ENCODE measurements around the gene LRRC74B.
"Not testable (repeated sequence)": the region's sequence is repeated elsewhere in the genome, so short reads cannot be mapped to it uniquely, and the experiment has no call there.

Gene LRRC74B, protein sequence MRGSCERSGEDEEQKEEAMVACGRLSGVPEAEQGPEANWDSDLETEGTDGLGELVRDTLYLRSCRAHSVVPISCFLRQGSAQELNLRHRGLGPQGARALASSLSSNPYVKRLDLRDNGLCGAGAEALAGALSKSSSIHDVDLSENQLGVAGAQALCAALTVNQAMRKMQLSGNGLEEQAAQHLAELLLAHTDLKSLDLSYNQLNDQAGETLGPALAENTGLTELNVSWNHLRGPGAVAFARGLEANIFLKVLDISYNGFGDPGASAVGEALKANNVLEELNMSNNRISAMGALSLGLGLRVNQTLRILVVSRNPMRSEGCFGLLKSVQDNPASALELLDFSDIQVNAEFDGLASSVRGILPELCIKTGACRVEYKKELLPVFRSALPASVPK

DNA sequence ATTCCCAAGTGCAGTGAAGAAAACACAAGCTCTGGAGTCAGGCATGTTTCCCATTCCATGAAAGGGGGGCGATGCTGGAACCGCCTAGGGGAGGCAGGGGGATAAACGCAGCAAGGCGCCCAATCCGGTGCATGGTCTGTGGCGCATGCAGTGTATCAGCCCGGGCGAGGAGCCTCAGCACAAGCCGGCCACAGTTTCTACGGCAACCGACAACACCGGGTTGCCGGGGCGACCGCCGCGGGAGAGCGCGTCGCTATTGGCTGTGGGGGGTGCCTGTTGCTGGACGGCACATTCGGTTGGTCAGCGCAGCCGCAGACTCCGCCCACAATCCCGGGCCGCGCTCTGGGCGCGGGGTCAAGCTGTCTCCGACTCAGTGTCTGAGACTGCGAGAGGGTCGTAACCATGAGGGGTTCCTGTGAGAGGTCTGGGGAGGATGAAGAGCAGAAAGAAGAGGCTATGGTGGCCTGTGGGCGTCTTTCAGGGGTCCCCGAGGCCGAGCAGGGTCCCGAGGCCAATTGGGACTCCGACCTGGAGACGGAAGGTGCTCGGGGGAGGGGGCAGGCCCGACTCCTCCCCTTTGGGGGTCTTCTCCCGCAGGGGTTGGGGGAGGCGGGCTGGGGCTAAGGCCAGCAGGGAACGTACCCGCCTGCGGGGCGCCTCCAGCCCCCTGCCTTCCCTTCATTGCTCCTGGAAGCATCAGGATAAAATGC, at the start of gene LRRC74B:
Gene LRRC74B (plus strand): TSS at position 362 of the 710 bp plus-strand sequence. CDS start 41 bp downstream, at position 403.
- DNase-seq (ENCODE audit: low read depth) = peak; percentile 80

DNA sequence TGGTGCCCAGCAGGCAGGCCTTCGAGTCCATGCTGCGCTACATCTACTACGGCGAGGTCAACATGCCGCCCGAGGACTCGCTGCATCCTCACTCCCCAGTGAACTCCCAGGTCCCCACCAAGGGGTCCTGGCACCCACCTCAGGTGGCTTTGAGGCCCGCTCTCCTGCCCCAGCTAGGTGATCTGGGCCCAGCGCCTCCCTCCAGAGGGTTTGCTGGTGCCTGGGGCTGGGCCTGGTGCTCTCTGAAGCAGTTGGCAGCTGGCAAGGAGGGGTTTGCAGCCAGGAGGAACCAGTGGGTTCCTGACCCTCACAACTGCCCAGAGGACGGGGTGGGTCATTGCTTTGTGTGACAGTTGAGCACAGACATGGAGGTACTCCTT, 49.7 kb upstream of the LRRC74B start:
- no peak for DNase-seq (ENCODE audit: low read depth)

DNA sequence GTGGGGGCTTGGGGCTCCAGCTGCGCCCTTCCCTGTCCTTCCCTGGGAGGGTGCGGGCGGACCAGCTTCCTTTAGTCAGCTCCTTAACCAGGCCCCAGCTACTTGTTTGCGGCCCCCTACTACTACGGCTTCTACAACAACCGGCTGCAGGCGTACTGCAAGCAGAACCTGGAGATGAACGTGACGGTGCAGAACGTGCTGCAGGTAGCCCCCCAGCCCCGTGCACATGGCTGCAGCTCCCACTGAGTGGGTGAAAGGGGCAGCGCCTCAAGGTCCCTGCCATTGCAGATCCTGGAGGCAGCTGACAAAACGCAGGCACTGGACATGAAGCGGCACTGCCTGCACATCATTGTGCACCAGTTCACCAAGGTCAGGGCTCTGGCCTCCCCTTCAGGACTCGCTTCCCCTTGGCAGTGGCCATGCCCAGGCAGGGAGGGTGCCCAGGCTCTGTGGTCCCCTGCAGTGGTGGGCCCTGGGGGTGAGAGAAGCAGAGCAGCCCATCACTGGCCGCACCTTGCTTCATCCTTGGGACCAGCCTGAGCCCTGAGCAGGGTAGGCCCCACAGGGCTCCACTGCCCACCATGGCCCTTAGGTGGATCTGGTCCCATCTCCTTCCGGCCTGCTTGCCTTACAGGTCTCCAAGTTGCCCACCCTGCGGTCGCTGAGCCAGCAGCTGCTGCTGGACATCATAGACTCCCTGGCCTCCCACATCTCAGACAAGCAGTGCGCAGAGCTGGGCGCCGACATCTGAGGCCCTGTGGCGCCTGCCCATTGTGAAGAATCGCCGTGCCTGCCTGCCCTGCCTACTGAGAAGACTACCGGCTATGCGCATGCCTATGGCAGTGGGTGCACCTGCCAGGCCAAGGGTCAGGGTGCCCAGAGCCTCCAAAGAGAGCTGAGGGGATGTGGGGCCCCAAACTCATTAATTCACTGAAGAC, 48.9 kb upstream of the LRRC74B start:
- DNase-seq (ENCODE audit: low read depth) = no peak

DNA sequence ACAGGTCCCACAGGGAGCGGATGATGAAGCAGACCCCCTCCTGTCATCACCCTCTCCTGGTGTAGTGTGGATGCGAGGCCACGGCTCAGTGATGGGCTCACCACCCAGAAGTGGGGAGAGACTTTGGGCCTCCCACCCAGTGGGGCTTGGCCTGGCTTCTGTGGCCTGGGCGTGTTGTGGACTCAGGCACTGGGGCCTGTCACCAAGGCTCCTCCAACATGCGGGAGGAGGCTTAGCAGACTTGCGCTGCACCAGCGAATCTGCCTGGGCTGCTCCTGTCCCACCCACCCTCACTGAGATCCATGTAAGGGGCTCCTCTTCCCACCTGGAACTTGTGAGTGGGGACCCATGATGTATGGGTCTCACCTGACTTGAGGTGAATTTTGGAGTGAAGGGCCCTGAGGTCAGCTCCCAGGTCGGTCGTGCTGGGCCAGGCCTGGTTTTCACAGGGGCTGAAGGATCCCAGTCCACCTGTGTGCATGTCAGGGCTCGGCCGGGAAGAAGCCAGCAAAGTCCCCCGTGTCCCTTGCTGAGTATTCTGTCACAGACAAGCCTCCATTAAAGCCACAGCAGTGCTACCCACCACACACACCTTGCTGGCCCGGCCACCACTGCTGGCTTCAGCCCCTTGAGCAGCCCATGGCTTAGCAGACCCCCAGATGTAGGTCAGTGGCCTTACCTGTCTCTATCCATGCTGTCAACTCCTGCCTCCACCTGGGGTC, 48.0 kb upstream of the LRRC74B start:
- DNase-seq (ENCODE audit: low read depth) = no peak

DNA sequence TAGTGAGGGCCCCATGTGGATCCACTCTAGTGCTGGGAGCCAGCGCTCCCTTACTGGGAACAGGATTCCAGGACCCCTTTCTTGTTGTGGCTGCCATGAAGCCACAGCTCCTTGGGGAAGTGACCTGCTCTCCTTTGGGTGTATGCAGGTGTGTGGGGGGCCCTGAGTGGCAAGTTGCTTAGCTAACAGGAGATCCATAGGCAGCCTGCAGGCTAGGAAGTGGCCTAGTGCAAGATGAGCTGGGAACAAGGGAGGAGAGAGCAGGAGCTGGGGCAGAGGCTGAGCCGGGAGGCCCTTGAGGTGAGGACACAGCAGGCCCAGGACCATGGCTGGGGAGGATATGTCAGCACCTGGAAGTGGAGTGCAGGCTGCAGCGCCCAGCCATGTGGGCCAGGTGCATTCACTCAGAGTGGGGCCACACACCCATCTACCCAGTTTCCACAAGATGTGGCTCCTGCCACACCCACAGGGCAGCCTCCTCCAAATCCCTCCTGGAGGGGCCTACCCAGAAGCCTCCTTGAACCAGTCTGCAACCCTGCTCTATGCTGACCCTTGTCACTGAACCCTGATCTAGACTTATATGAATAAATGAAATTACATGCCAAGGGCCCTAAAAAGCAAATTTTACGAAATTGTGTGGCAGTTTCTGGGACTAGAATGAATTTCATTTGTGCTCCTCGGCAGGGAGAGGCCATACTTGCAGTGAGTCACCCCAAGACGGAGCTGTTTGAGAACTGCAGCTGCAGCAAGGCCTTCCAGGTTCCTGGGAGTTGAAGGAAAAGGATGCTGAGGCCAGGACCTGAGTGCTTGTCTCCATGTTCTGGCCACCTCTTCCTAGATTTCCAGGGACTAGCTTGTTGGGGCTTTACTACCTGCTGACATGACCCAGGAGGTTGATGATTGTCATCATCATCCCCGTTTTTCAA, 47.1 kb upstream of the LRRC74B start:
- no peak for DNase-seq (ENCODE audit: low read depth)

DNA sequence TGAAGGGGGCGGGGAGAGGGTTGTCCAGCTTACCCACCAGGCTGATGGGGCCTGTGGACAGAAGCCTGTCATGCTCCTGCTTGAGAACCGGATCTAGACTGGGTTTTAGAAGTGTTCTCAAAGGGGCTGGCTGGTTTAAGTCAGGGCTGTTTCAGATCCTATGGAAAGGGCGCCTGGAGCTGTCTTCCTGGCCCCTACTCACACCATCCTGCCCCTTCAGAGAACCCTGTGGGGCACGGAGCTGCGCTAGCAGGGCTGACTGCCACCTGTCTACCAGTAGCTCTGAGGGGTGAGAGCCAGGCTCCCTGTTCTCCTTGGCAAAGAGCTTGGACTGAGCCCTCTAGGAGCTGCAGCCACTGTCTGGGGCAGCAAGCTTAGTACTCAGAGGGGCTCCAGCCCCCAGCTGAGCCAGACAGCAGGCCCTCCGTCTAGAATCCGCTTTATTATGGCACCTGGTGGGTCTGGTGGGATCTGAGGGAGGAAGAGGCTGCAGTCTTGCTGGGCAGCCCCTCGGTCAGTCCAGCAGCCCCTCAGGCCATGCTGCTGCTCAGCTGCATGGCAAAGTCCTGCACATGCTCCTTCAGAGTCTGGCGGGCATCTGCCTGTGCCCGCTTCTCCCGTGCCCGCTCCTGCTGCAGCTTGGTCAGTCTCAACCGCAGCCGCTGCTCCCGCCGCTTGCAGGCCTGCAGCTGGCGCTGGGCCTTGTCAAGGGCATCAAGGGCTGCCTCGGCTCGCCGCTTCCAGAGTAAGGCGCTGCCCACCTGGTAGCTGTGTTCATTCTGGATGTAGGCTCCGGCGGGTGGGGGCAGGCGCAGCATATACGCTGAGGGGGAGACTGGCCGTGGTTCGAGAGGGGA, 46.2 kb upstream of the LRRC74B start:
- DNase-seq (ENCODE audit: low read depth) = no peak

DNA sequence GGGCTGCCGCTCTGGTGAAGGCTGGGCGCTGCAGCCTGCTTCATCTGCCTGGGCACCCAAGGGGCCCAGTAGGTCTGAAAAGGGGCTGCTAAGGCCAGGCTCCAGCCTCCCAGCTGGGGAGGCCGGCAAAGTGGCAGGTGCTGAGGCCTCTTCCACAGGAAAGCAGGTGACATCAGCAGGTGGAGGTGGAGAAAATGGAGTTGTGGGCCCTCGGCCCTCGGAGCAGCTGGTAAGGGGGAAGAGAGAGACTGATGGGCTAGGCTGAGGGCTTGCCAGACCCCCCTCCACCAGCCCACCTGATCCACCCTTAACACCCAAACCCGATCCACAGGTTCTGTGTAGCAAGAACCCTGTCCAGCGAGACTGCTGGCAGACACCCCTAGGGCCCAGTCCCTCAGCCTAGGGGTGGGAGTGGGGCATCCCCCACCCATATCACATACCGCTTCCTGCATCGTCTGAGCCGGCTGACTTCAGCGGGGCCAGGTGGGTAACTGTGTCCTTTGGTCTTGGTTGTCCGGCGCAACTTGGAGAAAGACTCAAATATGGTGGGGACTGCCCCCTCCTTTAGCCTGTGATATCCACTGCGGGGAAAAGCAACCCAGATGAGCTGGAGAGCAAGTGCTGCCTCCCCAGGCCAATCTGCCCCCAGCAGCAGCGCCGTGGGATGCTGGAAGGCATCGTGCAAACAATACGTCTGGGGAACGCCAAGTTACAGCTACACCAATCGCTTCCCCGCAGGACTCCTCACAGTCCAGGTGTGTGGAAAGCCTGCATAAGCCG, 45.3 kb upstream of the LRRC74B start:
- DNase-seq (ENCODE audit: low read depth) = no peak

DNA sequence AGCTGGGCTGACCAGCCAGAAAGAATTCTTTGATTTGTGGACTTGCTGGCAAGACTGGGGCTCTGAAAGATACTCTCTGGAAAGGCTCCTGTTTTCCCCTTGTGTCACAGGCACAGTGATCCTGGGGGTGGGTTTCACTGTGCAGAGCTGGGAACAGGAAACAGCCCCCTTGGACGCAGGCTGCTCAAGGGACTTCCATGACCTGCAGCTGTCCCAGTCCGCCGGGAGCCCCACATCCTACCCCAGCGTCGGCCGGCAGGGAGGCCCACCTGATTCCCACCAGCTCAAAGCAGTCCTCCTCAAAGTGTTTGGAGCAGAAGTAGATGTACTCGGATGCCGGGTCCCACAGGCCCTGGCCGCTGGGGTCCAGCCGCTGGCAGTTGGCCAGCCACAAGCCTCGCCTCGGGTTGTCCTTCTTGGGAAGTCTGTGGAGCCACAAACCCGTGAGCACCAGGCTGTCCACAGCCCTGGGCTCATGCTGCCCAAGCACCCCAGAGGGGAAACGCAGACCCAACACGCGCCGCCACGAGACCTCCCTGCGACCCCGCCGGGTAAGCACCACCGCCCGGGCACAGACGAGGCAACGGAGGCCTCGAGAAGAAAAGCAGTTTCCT, 44.7 kb upstream of the LRRC74B start:
- DNase-seq (ENCODE audit: low read depth) = no peak

DNA sequence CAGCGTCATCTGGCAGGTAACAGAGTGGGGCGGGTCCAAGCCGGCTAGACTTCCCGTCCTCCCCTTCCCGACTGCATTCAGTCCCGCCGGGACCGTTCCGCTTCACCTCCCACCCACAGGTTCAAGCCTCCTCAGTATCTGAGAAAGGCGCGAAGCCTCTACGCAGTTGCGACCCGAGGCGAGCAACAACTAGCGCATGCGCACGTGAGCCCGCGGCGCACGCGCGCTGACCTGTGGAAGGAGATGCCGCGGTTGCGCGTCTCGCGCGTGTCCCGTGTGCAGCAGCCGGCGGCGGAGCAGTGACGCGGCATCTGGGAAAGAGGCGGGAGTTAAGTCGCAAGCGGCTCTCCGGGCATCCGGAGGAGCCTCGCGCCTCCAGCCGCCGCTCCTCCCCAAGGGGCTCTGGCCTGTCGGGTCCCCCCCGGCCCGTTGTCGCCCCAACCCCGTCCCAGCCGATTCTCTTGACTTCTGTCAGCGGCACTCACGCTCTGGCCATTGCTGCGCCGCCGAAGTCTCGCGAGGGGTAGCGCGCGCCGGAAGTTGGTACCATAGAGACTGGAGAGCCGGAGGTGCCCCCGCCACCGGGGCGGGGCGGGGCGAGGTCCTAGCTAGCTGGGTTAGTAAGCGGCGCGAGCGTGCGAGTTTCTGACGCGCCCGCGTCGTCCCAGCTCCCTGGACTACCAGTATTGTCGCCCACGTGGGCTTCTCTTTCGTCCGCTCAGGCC, 44.0 kb upstream of the LRRC74B start, which contains the start of gene THAP7:
Gene THAP7 (minus strand): TSS at position 518 of the 725 bp plus-strand sequence. CDS start 207 bp downstream, at position 311.
- peak; percentile 90 for DNase-seq (ENCODE audit: low read depth)

DNA sequence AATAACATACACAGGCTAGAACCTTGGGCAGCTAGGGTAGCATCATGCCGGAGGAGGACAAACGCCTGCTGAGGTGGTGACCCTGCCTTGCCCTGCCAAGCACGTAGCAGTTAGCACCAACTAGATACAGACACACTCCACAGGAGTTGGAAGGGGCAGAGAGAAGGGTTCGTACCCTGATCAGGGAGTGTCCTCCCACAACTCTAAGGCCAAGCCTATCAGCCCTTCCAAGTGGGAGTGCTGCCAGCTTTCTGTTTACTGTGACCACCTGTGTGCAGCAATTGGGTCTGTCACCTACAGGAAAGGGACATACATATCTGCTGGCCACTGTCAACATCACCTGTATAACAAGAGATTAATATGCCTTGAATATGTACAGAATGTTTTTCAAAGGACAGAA, 42.0 kb upstream of the LRRC74B start:
- no peak for DNase-seq (ENCODE audit: low read depth)

DNA sequence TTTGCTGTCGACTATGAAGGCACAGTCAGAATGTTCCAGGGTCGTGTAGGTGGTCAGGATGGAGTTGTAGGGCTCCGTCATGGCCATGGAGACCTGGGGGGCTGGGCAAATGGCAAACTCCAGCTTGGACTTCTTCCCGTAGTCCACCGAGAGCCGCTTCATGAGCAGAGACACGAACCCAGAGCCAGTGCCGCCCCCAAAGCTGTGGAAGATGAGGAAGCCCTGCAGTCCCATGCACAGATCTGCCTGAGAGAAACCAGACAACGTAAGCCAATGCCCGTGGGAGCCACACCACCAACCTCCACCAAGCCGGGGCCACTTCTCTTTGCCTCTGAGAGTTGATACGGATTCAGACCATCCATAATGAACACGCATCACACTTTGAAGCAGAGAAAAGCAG, 36.5 kb upstream of the LRRC74B start:
- not testable (repeated sequence) for DNase-seq (ENCODE audit: low read depth)

DNA sequence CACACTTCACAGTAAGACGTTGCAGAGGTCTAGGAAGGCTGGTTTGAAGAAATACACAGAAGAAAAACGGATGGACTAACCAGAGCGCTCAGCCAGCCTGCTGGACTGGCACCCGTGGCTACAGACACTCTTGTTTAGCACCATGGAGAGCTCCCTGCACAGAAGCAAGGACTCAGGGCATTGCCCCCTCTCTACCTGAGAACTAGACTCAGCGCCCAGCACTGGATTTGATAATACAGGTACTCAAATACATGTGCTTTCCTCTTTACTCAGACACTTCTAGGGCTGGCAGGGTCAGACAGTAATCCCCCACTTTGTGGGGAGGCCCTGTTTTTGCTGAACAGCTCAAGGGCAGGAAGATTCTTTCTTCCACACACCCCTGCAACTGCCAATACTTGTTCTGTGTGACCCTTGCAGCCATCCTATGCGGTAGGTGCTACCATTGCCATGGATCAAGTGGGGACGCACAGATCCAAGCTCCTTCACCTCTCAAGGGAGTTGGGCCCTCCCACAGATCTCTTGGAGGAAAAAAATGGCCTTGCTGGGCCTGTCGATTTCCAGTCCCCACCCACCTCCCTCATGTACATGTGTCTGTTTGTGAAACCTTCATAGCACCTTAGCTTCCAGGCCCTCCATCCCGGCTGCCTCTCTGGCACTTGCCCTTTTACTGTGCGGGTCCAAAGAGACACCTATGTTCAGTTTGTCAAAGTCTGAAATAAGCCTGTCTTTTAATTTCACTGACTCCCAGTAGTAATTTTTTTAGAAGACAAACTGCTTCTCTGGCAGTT, 35.9 kb upstream of the LRRC74B start:
- no peak for DNase-seq (ENCODE audit: low read depth)

DNA sequence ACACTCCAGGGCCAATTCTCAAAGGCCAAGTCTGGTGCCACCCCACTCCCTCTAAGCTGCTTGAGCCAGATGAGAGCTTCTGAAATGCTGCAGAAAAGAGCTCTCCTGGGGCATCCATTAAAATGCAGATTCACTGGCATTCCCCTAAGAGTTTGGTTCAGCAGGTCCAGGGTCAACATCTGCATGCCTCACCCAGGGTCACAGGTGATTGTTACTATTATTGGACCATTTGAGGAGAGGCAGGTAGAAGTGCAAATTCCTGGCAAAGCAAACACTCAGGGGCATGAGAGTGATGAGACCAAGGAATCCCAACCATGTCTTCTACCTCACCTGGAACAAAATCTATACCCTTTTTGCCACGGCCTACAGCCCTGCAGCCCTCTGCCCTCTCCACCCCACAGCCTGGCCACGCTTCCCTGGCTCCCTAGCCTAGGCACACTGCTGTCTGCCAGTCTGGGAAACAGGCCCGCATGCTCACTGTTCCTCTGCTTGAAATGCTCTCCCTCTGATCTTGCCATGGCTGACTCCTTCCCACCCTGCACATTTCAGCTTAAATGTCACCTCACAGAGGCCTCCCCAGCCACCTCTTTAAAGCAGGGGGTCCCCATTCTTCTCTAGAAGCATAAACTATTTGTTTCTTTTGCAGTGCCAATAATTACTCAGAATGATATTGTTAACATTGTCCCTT, 35.2 kb upstream of the LRRC74B start:
- no peak for DNase-seq (ENCODE audit: low read depth)

DNA sequence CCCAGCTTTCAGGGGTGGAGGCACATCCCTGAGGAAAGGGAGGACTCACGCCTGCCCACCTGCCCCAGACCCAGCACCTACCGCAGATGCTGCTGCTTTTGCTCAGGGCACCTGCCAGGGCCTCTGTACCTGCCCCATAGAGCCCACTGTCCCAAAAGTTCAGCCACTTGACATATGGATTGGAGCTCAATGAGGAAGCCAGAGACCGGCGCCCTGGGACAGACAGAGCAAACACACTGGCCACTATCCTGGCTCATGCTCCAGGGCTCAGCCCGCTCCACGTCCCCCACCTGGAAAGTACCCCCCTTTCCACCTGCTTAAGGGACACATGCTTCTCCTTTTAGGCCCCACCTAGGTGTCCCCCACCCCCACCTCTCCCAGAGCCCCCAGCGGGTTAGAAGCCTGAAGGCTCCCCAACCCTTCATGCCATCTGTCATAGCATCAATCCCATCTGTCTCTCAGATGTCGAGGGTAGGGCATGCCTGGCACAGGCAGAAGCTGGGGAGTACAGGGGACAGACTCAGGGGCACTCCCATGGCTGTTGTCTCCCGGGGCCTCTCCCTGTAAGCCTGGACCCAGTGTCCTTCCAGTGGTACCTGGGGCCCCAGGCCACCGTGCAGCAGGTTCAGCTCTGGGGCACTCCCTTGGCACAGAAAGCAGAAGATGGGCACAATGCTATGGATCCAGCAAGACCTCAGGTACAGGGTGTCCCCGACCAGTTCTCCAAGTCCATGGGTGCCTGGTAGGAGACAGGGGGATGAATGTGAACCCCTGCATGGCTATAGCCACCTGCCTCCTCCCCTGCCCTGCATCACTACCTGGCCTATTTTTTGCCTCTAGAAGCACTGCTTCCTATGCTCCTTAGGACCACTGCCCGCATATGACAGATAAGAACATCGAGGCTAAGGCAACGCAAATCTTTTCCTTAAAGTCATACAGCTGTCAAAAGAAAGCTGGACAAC, 33.0 kb upstream of the LRRC74B start:
- no peak for DNase-seq (ENCODE audit: low read depth)

DNA sequence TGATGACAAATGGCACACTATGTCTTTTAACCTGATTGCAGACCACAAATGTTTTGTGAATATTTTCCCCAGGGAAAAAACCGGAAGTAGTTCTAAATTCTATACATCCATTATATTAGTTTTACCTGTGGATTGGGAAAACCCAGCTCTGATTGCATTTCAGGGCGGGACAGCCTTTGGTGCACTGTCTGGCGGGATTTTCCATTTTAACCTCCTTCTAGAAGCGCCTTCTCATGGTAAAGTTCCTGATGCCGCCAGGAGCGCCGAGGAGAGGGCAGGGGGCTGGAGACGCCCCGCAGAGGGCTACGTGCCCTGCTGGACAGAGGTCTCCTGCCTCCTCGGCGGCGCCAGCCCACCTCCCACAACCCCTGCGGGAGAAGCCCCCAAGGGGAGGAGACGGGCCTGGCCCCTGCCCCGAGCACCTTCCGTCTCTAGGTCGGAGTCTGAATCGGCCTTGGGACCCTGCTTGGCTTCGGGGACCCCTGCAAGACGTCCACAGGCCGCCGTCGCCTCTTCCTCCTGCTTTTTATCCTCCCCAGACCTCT, 32.0 kb upstream of the LRRC74B start:
- DNase-seq (ENCODE audit: low read depth) = no peak

All from GM04504 (cell line).